Activated T-cell treated with anti-CD3 and anti-CD28 coated beads for 48 hours (primary cell): ENCODE results near the gene HRCT1.
"Not testable (repeated sequence)": the region's sequence is repeated elsewhere in the genome, so short reads cannot be mapped to it uniquely, and the experiment has no call there.

Experiments
- DNase-seq: peaks from one replicate; pipeline ENCODE4 v3.0.0-alpha.2; 2020; ENCODE audit warnings: low read depth

Gene HRCT1

DNA sequence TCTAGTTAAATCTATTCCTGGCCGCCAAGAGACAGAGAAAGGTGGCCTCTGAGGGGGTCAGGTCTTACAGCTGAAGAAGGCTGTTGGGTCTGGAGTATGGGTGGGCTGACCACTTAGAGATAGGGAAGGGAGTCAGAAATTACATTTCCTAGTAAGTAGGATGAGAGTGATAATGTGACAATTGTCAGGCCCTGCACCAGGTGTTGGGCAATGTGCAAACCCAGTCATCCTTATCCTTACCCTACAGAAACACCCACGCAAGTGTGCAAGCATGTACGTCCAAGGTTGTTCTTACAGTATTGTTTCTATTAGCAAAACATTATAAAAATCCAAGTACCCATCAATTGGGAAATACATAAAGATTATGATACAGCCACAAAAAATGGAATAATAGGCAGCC, 12.8 kb downstream of the HRCT1 start:
- no peak for DNase-seq

DNA sequence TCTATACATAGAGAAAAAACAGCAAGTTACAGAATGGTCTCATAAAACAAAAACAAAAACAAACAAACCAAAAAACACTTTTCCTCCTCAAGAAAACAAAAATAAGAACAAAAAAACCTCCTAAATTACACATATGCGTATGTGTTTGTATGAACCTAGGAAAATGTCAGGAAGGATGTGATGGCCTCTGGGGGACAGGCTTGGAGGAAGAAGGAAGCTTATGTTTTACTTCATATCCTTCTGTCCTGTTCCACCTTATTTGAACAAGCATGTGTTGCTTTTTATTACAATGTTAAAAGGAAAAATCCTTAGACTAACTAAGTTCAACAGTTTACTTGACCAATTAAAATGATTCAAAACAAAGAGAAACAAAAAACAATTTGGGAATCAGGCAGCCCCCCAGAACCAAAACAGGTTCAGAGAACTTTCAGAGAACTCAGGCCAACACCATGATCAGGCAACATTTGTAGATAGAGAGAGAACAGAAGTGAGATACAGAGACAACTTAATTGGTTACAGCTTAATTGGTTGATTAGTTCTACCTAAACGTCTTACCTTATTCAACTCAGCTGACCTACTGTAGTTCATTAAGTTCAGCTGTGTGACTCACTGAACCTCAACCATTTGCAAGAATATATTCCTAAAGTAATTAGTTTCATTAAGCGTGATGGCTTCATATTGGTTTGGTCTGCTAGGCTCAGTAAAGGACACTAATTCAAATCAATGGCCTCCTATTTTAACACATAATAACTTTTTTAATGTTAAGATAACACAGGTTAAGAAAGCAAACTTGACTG, 13.4 kb downstream of the HRCT1 start:
- no peak for DNase-seq

DNA sequence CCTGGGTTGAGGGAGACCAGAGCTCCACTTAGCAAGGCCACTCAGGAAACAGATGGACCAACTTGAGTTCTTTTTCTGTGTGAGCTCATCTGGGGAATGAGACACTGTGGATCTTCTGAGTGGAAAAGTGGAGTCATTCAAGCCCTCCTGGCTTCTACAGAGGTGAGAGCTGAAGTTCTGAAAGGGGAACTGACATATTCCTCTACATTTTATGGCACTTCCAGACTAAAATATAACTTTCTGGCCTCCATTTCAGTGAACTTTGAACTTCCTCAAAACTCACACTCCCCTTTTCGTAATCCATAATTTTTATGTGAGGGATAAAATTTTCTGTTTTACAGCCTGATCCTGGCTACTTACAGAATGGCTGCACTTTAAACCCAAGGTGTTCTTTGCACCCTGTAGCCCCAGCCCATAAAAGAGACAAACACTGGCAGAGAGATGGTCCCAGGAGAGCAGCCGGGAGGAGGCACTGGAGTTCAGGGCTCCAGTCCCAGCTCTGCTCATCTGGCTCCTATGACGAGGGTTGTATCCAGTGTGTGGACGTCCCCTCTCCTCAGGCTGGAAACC, 14.1 kb downstream of the HRCT1 start:
- DNase-seq = no peak

DNA sequence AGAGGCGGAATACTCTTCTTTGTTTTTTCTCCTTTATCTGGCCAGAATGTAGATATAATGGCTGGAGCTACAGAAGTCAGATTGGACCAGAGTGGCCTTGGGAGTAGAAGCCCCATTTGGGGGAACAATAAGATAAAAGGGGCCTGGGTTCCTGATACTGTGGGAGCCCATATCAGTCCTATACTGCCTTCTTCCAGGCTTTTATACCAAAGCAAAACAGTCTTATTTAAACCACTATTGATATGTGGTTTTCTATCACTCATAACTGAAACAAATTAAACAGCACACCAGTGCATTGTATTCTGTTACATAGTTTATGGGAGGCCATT, 17.6 kb downstream of the HRCT1 start:
- no peak for DNase-seq

DNA sequence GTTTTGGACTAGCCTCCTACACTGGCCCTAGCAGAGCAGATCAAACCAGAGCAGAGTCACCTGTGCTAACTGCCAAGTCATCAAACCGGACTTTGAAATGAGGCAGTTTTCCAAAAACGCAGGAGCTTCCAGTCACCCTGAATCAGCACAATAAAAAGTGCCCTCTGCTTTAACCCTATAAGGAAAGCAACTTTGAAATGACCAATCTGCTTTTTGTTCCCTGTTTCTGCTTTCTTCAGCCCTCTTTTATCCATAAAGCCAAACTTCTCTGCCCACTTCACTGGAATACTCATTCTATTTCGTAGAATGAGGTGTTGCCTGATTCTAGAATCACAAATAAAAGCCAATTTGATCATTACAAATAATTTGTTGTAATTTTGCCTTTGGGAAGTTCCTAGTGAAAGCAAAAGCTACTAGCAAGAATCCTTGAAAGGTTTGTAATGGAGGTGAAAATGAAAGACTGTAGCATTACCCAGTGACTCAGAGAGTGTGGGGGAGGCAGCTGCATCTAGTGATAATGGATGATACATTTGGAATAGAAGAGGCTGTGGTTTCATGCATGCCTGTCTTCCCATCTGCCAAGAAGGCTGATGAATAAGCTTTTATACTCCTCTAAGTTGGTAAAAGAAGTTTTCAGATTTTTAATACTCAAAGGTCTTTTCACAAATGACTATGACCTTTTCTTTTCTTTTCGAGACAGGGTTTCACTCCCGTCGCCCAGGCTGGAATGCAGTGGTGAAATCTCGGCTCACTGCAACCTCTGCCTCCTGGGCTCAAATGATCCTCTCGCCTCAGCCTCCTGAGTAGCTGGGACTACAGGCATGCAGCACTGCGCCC, 18.1 kb downstream of the HRCT1 start:
- DNase-seq = peak; percentile 33

DNA sequence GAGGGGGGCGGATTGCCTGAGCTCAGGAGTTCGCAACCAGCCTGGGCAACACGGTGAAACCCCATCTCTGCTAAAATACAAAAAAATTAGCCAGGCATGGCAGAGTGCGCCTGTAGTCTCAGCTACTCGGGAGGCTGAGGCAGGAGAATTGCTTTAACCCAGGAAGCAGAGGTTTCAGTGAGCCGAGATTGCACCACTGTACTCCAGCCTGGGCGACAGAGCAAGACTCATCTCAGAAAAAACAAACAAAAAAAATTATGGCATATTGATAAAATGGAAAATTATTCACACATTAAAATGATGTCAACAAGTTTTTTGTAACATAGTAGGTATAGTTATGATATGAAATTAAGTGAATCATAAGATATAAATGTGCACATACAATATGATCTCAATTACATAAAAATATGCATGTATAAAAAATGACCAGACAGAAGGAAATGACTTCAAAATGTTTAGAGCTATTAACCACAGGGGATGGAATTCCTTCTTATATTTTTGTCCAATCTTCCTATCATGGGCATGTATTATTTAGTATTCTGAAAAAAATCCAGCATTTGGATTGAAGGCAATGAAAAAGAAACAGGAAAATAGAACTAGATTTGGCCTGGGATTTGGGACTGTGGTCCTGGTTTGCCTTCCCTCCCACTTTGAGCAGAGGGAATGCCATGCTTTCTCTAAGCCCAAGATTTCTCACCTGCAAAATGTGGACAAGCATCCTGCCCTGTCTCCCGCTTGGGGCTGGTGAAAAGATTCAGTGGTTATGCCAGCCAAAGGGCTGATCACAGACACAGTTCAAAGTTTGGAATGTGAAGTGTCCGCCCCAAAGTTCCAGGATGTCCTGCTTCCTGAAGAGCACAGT, 22.8 kb downstream of the HRCT1 start:
- DNase-seq = no peak

DNA sequence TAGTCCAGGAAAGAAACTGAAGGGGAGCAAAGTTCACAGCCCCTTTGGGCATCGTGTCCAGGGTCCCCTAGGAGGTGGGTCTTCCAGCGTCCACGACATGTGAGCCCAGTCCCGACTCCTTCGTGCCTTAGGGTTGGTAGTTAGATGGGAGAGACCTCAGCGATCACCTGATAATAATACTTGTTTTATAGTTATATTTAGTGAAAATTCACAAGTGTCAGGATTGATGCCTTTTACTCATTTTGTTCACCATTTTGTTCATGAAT, 23.4 kb downstream of the HRCT1 start:
- DNase-seq = no peak

DNA sequence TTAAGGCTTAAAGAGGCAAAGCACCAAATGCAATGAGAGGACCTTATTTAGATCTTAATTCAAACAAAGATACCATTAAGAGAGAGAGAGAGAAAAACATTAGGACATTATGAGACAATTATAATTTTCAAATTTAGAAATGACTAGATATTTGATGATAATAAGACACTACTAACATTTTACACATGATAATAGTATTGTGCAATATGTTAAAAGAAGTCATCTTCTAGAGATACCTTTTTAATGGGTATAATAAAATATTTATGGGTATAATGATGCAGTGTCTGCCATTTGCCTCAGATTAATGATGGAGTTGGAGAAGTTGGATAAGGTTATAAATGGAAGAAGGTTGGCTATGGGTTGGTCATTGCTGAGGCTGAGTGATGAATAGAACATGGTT, 24.5 kb downstream of the HRCT1 start:
- no peak for DNase-seq

DNA sequence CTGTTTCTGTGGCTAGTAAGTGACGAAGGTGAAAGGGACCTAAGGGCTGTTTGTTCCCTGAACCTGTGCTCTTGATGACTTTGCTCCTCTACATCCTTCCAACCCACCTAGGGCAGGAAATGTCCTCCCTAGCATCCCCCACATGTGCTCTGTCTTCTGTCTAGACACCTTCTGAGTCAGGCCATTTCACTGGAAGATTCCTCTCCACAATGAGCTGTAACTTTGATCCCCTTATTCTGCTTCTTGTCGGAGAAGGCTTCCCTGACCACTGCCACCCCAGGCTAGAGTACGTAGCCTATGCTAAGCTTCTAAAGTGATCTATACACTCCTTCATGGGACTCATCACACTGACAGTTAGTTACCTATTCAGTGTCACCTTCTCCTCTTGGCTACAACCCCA, 25.0 kb downstream of the HRCT1 start:
- no peak for DNase-seq

DNA sequence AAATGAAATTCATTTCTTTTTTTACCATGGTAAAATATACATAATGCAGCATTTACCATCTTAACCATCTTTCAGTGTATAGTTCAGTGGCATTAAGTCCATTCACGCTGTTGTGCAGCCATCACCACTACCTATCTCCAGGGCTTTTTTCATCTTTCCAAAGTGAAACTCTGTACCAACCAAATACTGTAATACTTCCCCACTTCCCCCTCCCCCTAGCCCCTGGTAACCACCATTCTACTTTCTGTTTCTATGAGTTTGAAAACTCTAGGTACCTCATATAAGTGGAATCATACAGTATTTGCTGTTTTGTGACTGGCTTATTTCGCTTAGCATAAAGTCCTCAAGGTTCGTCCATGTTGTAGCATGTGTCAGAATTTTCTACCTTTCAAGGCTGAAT, 26.7 kb downstream of the HRCT1 start:
- no peak for DNase-seq

DNA sequence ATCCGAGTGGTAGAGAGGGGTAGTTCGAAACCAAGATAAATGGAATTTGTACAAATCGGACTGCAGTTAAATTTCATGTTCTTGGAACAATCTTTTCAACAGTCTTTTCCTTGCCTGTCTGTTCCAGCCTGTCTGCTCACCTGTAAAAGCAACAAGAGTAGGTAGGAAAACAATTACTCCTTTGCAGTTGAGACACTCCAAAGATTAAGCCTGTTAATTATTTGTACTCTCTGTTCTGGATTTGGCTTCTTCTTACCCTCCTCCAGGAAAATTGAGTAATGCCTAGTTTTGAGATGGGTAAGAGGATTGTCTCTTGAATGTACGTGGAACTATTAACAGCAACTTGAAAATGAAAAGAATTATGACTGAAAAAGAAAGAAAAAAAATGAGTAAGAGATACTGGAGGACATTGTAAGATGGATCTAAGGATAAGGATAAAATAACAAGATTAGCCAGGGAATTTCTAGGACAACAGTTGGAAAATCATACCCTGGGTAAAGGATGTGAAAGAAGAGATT, 27.6 kb downstream of the HRCT1 start:
- DNase-seq = no peak

DNA sequence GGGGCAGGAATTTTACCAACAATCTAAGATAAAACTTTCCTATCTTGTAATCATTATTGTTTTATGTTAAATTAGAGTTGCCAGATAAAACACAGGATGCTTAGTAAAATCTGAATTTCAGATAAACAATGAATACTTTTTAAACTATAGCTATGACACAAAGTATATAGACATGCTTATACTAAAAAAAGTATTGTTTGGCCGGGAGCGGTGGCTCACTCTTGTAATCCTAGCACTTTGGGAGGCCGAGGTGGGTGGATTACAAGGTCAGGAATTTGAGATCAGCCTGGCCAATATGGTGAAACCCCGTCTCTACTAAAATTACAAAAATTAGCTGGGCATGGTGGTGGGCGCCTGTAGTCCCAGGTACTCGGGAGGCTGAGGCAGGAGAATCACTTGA, 28.1 kb downstream of the HRCT1 start:
- not testable (repeated sequence) for DNase-seq

DNA sequence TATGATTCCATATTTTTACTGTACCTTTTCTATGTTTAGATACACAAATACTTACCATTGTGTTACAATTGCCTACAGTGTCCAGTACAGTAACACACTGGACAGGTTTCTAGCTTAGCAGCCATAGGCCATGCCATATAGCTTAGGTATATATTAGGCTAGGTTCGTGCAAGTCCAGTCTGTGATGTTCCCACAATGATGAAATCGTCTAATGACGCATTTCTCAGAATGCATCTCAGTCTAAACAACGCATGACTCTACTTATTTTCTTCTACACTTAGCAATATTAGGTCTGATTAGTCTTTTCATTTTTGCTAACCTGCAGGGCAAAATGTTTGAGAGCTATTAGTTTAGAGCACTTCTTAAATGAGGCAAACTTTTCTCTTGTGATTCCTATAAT, 29.3 kb downstream of the HRCT1 start:
- no peak for DNase-seq

DNA sequence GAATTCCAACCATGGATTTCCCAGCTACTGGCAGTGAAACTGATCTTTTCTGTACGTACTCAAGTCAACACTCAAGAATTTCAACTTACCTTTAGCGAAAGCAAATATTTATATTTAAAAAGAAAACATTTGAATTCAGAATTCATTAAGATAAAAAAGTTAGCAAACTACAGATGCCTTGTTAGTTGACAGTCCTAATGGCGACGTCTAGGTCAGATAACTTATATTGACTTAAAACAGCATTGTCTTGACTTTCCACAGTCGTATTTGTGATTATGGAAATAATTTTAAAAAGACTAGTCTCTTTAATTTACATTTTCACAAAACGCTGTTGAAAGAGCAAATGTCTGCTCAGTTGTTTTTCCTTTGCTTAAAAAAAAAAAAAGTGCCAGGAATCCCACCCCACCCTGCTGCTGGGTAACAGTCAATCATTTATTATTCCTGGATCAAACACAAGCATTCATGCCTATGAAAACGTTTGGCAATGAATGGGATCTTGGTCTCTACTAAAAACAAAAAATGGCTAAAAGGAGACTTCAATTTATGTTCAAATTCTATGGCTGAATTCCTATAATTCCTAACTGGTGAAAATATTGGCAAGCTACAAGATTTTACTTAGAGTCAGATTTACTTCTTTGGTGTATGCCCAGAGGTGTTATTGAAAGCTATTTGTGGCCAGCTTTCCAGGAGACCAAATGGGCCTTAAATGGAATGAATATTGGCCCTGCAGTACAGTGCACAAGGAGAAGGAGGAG, 29.9 kb downstream of the HRCT1 start:
- no peak for DNase-seq

DNA sequence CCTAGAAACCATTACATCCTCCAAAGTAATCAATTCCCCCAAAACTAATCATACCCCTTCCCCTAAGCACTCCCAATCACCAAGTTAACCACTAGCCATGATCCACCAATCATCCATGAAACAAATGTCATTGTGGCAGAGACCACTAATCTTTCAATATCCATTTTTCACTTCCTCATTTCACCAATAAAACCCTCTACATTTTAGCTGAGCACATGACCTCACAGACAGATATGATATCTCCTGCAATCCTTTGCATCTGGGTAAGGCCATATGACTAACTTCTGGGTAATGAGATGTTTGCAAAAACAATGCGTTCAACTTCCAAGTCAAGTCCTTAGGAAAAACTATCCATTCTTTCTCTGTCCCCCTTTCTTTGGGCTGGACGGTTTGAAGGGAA, 31.2 kb downstream of the HRCT1 start:
- no peak for DNase-seq

DNA sequence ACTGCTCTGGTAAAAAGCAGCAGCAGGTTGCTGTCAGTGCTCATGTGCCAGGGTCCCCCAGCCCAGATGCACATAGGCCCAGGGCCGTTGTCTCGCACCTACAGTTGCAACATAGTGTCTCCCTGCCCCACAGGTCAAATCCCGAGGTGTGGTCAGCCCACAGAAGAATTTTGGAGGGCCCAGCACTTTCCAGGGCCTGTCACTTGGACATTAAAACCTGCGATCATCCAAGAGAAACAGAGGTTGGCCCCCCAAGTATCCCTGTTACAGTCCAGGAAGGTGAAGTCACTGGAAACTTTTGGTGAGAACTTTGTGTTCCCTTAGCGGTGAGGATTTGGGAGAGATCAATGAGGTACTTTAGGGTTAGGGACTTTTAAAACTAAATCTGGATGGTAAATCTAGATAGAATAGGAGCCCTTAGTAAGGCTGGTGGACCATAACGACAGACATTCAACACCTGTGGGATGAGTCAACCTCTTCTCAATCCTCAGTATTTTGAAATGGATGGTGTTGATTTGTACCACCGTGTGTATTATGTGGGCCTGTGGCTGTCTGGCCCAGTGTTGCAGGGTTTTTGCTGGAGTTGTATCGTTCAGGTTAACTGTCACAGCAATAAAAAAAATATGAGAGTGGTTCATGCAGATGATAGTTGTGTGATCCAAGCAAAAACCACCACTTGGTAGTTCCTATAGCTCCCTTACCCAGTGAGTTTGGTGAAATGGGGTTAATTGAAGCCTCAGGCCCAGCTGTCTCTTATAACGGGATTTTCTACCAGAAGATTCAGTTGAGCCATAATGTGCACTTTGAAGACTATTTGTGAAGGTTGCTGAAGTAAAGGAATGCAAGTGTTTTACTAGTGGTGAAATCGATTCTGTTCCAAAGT, 32.7 kb downstream of the HRCT1 start:
- no peak for DNase-seq

DNA sequence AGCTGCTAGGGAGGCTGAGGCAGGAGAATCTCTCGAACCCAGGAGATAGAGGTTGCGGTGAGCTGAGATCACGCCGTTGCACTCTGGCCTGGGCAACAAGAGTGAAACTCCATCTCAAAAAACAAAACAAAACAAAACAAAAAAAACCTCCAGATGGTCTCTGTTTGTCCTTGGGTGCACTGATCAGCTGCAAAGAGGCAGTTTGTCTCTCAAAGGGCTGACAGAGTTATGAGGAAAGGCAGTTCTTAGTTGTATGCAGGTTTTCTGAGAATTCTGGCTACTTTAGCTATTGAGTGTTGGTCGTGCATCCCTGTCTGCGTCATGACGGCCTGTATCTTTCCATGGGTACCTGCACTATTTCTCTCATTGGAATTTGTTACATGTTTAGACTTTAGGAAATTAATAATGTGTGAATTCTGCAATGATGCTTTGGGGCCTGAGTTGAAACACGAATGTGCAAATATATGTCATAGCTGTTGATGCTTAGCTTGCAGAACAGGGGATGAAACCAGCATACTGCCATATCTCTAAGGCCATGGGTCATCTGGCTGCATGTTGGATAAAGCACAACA, 33.8 kb downstream of the HRCT1 start:
- DNase-seq = no peak

DNA sequence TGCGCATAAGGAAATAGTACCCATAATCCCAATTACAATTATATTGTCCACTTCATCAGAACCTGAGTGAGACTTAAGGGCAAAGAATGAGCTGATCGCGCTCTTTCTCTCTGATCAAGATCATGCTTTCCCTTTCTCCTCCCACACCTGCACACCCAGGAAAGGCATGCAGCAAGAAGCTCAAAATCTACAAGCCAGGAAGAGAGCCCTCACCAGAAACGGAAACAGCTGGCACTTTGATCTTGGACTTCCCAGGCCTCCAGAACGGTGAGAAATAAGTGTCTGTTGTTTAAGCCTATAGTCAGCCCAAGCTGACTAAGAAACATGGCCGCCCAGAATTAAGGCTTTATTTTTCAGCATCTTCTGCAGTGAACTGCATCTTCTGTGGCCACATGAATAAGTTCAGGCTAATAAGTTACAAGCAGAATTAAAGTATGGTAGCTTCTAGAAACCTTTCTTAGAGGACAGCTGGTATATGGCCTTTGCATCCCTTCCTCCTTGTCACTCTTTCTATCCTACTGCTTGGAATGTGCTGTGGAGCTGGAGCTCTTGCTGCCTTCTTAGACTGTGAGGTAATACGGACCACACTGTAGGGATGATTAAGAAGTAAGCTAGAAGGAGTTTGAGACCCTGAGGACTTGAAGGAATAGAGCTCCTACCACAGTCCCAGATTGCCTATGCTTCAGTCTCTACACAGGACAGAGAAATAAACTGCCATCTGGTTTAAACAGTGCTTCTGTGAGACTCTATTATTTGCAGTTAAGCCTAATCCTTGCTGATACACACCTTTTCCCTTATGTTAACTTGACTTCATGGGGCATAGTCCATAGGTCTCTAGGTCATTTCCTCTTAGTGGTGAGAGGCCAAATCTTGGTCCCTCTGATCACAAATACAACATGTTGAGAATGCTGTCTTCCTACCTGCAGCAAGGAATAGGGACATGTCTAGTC, 34.7 kb downstream of the HRCT1 start:
- no peak for DNase-seq

DNA sequence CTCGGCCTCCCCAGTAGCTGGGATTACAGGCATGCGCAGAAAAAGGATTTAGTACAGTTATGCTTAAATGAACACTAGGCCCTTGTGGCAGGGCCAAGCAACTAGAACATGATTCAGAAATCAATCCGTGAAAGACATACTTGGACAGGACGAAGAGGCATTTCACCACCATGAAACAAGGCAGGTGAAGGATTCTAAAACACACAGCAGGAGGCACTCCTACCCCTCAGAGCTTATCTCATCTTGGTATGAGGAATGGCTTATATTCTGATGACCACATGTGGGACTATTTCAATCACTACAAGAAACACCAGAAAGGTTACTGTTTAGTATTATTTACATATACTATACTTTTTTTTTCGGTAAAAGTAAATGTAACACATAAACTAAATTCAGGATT, 36.3 kb downstream of the HRCT1 start:
- no peak for DNase-seq
